OCI-LY7 (cell line): ENCODE measurements around the gene AP1S3. TPM values are rescaled to one million over a fixed set of nuclear protein-coding genes. Genes with fewer than 3 reads are reported as not detected.

Source experiments
- BruUV-seq: library from RNA; stranded (reverse); fragments of 400-500 nt; replicated peaks from 2 replicates; lab custom pipeline; 2021; lab: Mats Ljungman, UMichigan
- CTCF ChIA-PET: fragments of 300-600 bp; sonication (Branson Sonifier 250); formaldehyde crosslinking; loops from one replicate; lab custom pipeline; 2022; ENCODE audit warnings: antibody characterized with exemption; ENCODE audit not compliant: unreplicated experiment; lab: Charles Lee
- POLR2A ChIA-PET: fragments of 300-600 bp; sonication (Branson Sonifier 250); formaldehyde crosslinking; loops from one replicate; lab custom pipeline; 2022; ENCODE audit warnings: antibody characterized with exemption; lab: Charles Lee
- DNase-seq: peaks from one replicate; pipeline ENCODE4 v3.0.0-alpha.2; 2015; ENCODE audit warnings: low spot score
- H2AFZ ChIP-seq: fragments of 200-600 bp; sonication (generic), shearing (Covaris generic); 2 replicates; pipeline ENCODE4 v1.6.1; 2014; ENCODE audit warnings: mild to moderate bottlenecking, antibody characterized with exemption, low read length, moderate library complexity
- H3K27ac ChIP-seq: fragments of 200-600 bp; sonication (generic); 2 replicates; pipeline ENCODE4 v1.5.1; 2014; ENCODE audit warnings: mixed run types, low read depth, mild to moderate bottlenecking, moderate library complexity, low read length, inconsistent platforms; ENCODE audit not compliant: poor library complexity, severe bottlenecking
- H3K36me3 ChIP-seq: fragments of 200-600 bp; sonication (generic); 2 replicates; pipeline ENCODE4 v1.6.1; 2014; ENCODE audit warnings: mild to moderate bottlenecking, antibody characterized with exemption, low read length, moderate library complexity, mixed read lengths; ENCODE audit not compliant: insufficient read depth
- H3K4me1 ChIP-seq: fragments of 200-600 bp; sonication (generic); 2 replicates; pipeline ENCODE4 v1.5.1; 2014; ENCODE audit warnings: mild to moderate bottlenecking, low read length; ENCODE audit not compliant: insufficient read depth, poor library complexity, severe bottlenecking
- H3K4me2 ChIP-seq: fragments of 200-600 bp; sonication (generic); 2 replicates; pipeline ENCODE4 v1.6.1; 2014; ENCODE audit warnings: mild to moderate bottlenecking, low read length
- H3K4me3 ChIP-seq: fragments of 200-600 bp; sonication (generic); 2 replicates; pipeline ENCODE4 v1.5.1; 2014; ENCODE audit warnings: mild to moderate bottlenecking, low read depth, low read length; ENCODE audit not compliant: poor library complexity, severe bottlenecking
- H3K79me2 ChIP-seq: fragments of 200-600 bp; sonication (generic); 2 replicates; pipeline ENCODE4 v1.6.1; 2016; ENCODE audit warnings: low read depth, mild to moderate bottlenecking, low read length, moderate library complexity, mixed read lengths; ENCODE audit not compliant: insufficient read depth
- H3K9me2 ChIP-seq: fragments of 200-600 bp; sonication (generic); 2 replicates; pipeline ENCODE4 v1.6.1; 2016; ENCODE audit warnings: mild to moderate bottlenecking, low read length, mixed read lengths; ENCODE audit not compliant: insufficient read depth
- H3K9me3 ChIP-seq: fragments of 200-600 bp; sonication (generic); 2 replicates; pipeline ENCODE4 v1.6.1; 2014; ENCODE audit warnings: mild to moderate bottlenecking, mixed run types, low read length, mixed read lengths
- H4K20me1 ChIP-seq: fragments of 200-600 bp; sonication (generic); 2 replicates; pipeline ENCODE4 v1.6.1; 2014; ENCODE audit warnings: mild to moderate bottlenecking, antibody characterized with exemption, low read length, moderate library complexity, mixed read lengths; ENCODE audit not compliant: insufficient read depth
- CTCF ChIP-seq: fragments of 200-600 bp; sonication (generic); conservative IDR thresholded peaks from 2 replicates; pipeline ENCODE4 v1.5.1; 2014; ENCODE audit warnings: mild to moderate bottlenecking, antibody characterized with exemption, low read length, moderate library complexity, mixed read lengths
- EZH2phosphoT487 ChIP-seq: fragments of 200-600 bp; sonication (generic); IDR thresholded peaks from 2 replicates; pipeline ENCODE4 v1.6.1; 2018; ENCODE audit warnings: low read depth, borderline replicate concordance, mild to moderate bottlenecking, mixed run types, antibody characterized with exemption, low read length, moderate library complexity, mixed read lengths
- intact Hi-C: fragments of 100-400 bp; cut with micrococcal nuclease; formaldehyde crosslinking; loops from one replicate; pipeline ENCODE4 v1.10.0; 2022; ENCODE audit not compliant: unreplicated experiment
- total RNA-seq, 2 experiments: library from RNA; depleted of rRNA in 1 of 2; stranded (reverse); fragments of >200 nt in 1 of 2; shearing (Covaris generic) in 1 of 2; gene quantifications; 2 replicates each; pipeline ENCODE4 v1.2.3, GENCODE V29; 2014 to 2022

Gene AP1S3
- total RNA-seq, 2 experiments from 2014 or later, result 11.2 to 32.1 TPM

DNA sequence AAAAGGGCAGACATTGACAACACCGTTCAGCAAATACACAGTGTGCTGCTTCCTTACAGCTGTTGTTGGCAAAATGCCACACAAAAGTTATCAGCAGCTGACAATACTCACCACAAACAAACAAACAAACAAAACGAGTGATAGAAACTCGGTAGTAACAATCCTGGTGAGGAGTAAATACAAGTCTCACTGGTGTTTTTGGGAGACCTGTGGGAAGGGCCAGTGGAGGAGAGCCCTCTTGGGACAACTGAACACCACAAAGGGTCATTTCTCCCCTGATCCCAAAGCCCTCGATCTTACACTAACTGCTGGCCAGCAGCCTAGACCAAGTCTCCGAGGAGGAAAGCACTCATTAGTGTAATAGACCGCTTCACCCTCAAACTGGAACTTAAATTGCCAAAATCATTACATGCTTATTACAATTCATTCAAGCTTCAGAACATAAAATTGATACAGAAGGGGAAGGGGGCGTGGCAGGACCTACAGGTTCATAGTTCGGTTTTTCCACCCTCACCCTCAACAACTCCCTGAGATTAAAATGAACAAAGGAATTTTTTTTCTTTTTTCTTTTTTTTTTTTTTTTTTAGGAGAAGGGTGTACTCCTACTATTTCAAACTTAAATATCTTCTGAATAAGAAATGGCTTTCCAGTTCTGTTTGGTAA is 5.0 kb downstream of the AP1S3 start:
- Histone ChIP-seq H3K36me3 (peaks cover 6% of the 10 kb centered on the region), H3K4me3 (peak overlapping the region; percentile 29), H3K9me2 (no peaks in the 10 kb centered on the region), H4K20me1 (no peaks in the 10 kb centered on the region), H3K4me1 (peaks cover 70% of the 10 kb centered on the region), H3K27ac (no peak overlapping the region), H2AFZ (no peak overlapping the region), H3K4me2 (peak overlapping the region; percentile 70), H3K9me3 (no peaks in the 10 kb centered on the region), H3K79me2 (peaks cover 52% of the 10 kb centered on the region)
- TF ChIP-seq CTCF (no peak), EZH2phosphoT487 (no peak)
- DNase-seq, result no peak
- CTCF ChIA-PET, result no interaction called here
- intact Hi-C loops, result loop anchor here (10.0 kb wide), 1 partner anchor 918 kb away; no protein-coding TSS in a partner anchor
- BruUV-seq, result no TSS peak
- POLR2A ChIA-PET, result interaction anchor here (0.5 to 6.1 kb wide), 6 partner anchors 10 to 1352 kb away, joined by 3 to 66 read pairs (median 4); no protein-coding TSS in a partner anchor

GRCh38 chr2:223829128-223829527 is 8.3 kb downstream of the AP1S3 start:
- POLR2A ChIA-PET, result interaction anchor here (0.6 to 3.3 kb wide), 10 partner anchors 10 to 964 kb away, joined by 3 to 12 read pairs (median 3); no protein-coding TSS in a partner anchor
- TF ChIP-seq EZH2phosphoT487 (no peak), CTCF (no peak)
- peaks cover 9% of the 10 kb centered on the region for H3K36me3 ChIP-seq
- DNase-seq, result no peak
- peaks cover 83% of the 10 kb centered on the region for H3K4me1 ChIP-seq
- no peaks in the 10 kb centered on the region for H4K20me1 ChIP-seq
- no peaks in the 10 kb centered on the region for H3K9me3 ChIP-seq
- no peak overlapping the region for H3K27ac ChIP-seq
- H3K4me2 ChIP-seq, result no peak overlapping the region
- H2AFZ ChIP-seq, result no peak overlapping the region
- no peaks in the 10 kb centered on the region for H3K9me2 ChIP-seq
- intact Hi-C loops, result no loop called here
- no peak overlapping the region for H3K4me3 ChIP-seq
- no TSS peak for BruUV-seq
- H3K79me2 ChIP-seq, result peaks cover 64% of the 10 kb centered on the region; the same call in 1 of the 2 replicates
- CTCF ChIA-PET, result no interaction called here

GRCh38 chr2:223828314-223828713 is 9.1 kb downstream of the AP1S3 start:
- Histone ChIP-seq H3K36me3 (peaks cover 9% of the 10 kb centered on the region), H4K20me1 (no peaks in the 10 kb centered on the region), H3K9me3 (no peaks in the 10 kb centered on the region), H3K4me3 (no peak overlapping the region), H3K4me1 (peaks cover 89% of the 10 kb centered on the region), H3K9me2 (no peaks in the 10 kb centered on the region), H3K27ac (no peak overlapping the region), H3K79me2 (peaks cover 67% of the 10 kb centered on the region; the same call in 1 of the 2 replicates), H2AFZ (no peak overlapping the region), H3K4me2 (peak overlapping the region; percentile 69; the same call in 1 of the 2 replicates)
- POLR2A ChIA-PET, result interaction anchor here (0.7 to 3.3 kb wide), 6 partner anchors 9 to 107 kb away, joined by 3 to 12 read pairs (median 4); no protein-coding TSS in a partner anchor
- intact Hi-C loops, result no loop called here
- TF ChIP-seq CTCF (peak; percentile 55; the same call in 1 of the 2 replicates), EZH2phosphoT487 (no peak)
- CTCF ChIA-PET, result no interaction called here
- DNase-seq, result peak; percentile 43
- BruUV-seq, result no TSS peak
